K562 (cell line): ENCODE data around the gene LRP10. TPM values are rescaled to one million over a fixed set of nuclear protein-coding genes. Genes with fewer than 3 reads are reported as not detected.

ENCODE experiments used
- CBX5 ChIP-seq: IDR thresholded peaks from 2 replicates; pipeline ENCODE4 v1.6.1; 2014; ENCODE audit warnings: low read depth, borderline replicate concordance
- E2F8 ChIP-seq: fragments of 450-650 bp; IDR thresholded peaks from 2 replicates; pipeline ENCODE4 v1.7.1; 2018; ENCODE audit warnings: mild to moderate bottlenecking, low read depth; ENCODE audit not compliant: partially characterized antibody
- FOSL1 ChIP-seq: fragments of 200-800 bp; sonication (Bioruptor generic); conservative IDR thresholded peaks from 2 replicates; pipeline ENCODE4 v1.6.1; 2016; ENCODE audit warnings: missing genetic modification characterization, missing compliant biosample characterization
- GATAD2B ChIP-seq: fragments of 450-650 bp; IDR thresholded peaks from 2 replicates; pipeline ENCODE4 v1.6.1; 2017; ENCODE audit warnings: mild to moderate bottlenecking, borderline replicate concordance
- HMBOX1 ChIP-seq: sonication (generic); IDR thresholded peaks from 2 replicates; pipeline ENCODE4 v1.6.1; 2016
- HMGN3 ChIP-seq: IDR thresholded peaks from 2 replicates; pipeline ENCODE4 v1.6.1; 2011; ENCODE audit warnings: borderline replicate concordance, low read depth, mild to moderate bottlenecking, mixed read lengths, low read length; ENCODE audit not compliant: insufficient read length; ENCODE audit errors: extremely low read depth
- HNRNPH1 ChIP-seq: fragments of 200-400 bp; formaldehyde crosslinking; optimal IDR thresholded peaks from 2 replicates; pipeline ENCODE3; 2017; ENCODE audit warnings: low read depth, mild to moderate bottlenecking, low read length, moderate library complexity
- HNRNPK ChIP-seq: fragments of 200-400 bp; formaldehyde crosslinking; IDR thresholded peaks from one replicate; pipeline ENCODE4 v1.6.1; 2018; ENCODE audit warnings: mild to moderate bottlenecking, low read depth, low read length; ENCODE audit not compliant: poor library complexity, severe bottlenecking
- HSF4 ChIP-seq: fragments of 250-450 bp; sonication (Bioruptor Pico); IDR thresholded peaks from 2 replicates; pipeline ENCODE4 v2.1.2; 2022; ENCODE audit warnings: mild to moderate bottlenecking, moderate library complexity, borderline replicate concordance
- MXI1 ChIP-seq: IDR thresholded peaks from 2 replicates; pipeline ENCODE4 v1.6.1; 2011; ENCODE audit warnings: low read depth, mild to moderate bottlenecking, improper control_type of control experiment, low read length
- PCBP1 ChIP-seq: fragments of 200-400 bp; formaldehyde crosslinking; IDR thresholded peaks from 2 replicates; pipeline ENCODE4 v1.6.1; 2018; ENCODE audit warnings: mild to moderate bottlenecking, low read depth, low read length; ENCODE audit not compliant: poor library complexity, severe bottlenecking
- PML ChIP-seq: IDR thresholded peaks from 2 replicates; pipeline ENCODE4 v1.6.1; 2012; ENCODE audit warnings: low read length, inconsistent platforms
- POLR2AphosphoS5 ChIP-seq: IDR thresholded peaks from 2 replicates; pipeline ENCODE4 v1.6.1; 2011; ENCODE audit warnings: mild to moderate bottlenecking, low read depth, low read length, moderate library complexity; ENCODE audit not compliant: control insufficient read depth, insufficient read depth
- RBFOX2 ChIP-seq: fragments of 200-400 bp; formaldehyde crosslinking; IDR thresholded peaks from 2 replicates; pipeline ENCODE4 v1.6.1; 2017; ENCODE audit warnings: low read depth, mild to moderate bottlenecking, low read length, moderate library complexity
- RBM14 ChIP-seq: fragments of 200-400 bp; formaldehyde crosslinking; IDR thresholded peaks from 2 replicates; pipeline ENCODE4 v1.6.1; 2018; ENCODE audit warnings: low read depth, mild to moderate bottlenecking, low read length, moderate library complexity, borderline replicate concordance; ENCODE audit not compliant: insufficient read depth
- RBM17 ChIP-seq: fragments of 200-400 bp; formaldehyde crosslinking; IDR thresholded peaks from 2 replicates; pipeline ENCODE4 v1.6.1; 2017; ENCODE audit warnings: low read depth, mild to moderate bottlenecking, low read length, borderline replicate concordance
- UBTF ChIP-seq, 2 experiments: IDR thresholded peaks; 2 replicates each; pipeline ENCODE4 v1.6.1; 2012; ENCODE audit warnings: improper control_type of control experiment in 2 of 2, low read depth in 2 of 2, low read length in 2 of 2, borderline replicate concordance in 1 of 2
- polyA plus RNA-seq, 8 experiments: library from polyadenylated mRNA; depleted of rRNA in 4 of 8; stranded (reverse) in 5 of 8; unstranded in 3 of 8; fragments of >200 nt; fragmentation: Nextera tagmentation in 2 of 8; fragmentation: Illumina TruSeq in 1 of 8; extraction: Ambion mirVana in 2 of 8; extraction: Trizol in 1 of 8; gene quantifications; 2 replicates each; pipeline versions ENCODE4 v1.2.1 to v1.2.3, GENCODE V29; 2011 to 2014; ENCODE audit warnings: inconsistent platforms in 1 of 8, missing spikeins in 1 of 8
- total RNA-seq, 7 experiments: library from RNA; depleted of rRNA in 6 of 7; stranded (reverse); fragments of >200 nt in 6 of 7; fragmentation: Illumina TruSeq in 2 of 7; extraction: Trizol in 2 of 7; gene quantifications; 2 replicates each; pipeline versions ENCODE4 v1.2.1 to v1.2.3, GENCODE V29; 2011 to 2021; ENCODE audit warnings: low replicate concordance in 1 of 7
- TF ChIP-seq, protein P1 (sequence below): fragments of 250-450 bp; sonication (Bioruptor Pico); IDR thresholded peaks from 2 replicates; pipeline ENCODE4 v1.8.0; 2021; ENCODE audit warnings: moderate library complexity, mild to moderate bottlenecking, inconsistent platforms

LRP10 gene
- total and polyA plus RNA-seq, 9 of the 15 experiments (the other 6 are each of a cell fraction or from before 2014, with no cell fraction given) = 1.3 to 45.5 (median 10.9) TPM

DNA sequence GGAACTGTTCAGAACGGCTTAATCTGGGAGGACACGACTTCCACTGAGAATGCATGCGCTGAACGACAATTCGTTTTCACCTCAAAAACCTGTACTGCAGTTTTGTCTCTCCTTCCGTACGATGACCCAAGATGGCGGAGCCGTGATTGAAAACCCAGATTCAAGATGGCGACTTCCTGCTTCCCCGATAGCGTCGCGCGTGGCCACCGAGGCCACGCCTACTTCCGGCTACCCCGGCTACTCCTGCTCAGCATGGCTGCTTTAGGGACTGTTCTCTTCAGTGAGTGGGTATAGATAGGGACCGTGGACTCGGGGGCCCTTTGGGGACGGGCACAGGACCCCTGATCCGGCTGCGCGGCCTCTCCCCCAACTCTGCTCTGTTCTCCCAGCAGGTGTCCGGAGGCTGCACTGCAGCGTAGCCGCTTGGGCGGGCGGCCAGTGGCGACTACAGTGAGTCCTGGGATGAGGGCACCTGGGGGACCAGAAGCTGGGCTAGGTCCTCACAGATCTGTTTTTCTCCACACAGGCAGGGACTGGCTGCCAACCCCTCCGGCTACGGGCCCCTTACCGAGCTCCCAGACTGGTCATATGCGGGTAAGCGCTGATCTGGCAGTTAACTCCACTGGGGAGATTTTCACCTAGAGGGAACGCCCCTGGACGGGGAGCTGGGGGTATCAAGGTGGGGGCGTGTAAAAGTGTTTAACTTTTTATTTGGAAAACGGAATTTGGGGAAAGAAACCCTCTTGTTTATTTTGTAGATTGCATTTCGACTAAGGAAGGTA lies 41.7 kb upstream of the LRP10 start, which contains the start of gene MRPL52 (continued):
- peak; percentile 51 for TF ChIP-seq E2F8
- TF ChIP-seq RBM14 = no peak
- peak; percentile 79 for TF ChIP-seq POLR2AphosphoS5
- no peak for TF ChIP-seq RBM17
- TF ChIP-seq FOSL1 (tag) = no peak; the same call in 1 of the 2 replicates
- no peak for TF ChIP-seq HNRNPH1
- TF ChIP-seq HMBOX1 = peak; percentile 78
- no peak for TF ChIP-seq HSF4 (CRISPR knock-in tag)
- TF ChIP-seq HMGN3 = no peak
- TF ChIP-seq RBFOX2 = peak; percentile 94
- no peak for TF ChIP-seq PCBP1
- TF ChIP-seq UBTF (IDR thresholded peaks at IDR 0.05; ENCODE audit: borderline replicate concordance in 1 of 2, low read depth in 2 of 2, low read length in 2 of 2) = no peak
- TF ChIP-seq MXI1 = peak; percentile 39; the same call in 1 of the 2 replicates
- TF ChIP-seq CBX5 = no peak
- TF ChIP-seq HNRNPK = no peak
- peak; percentile 45; the same call in 1 of the 2 replicates for TF ChIP-seq PML
- TF ChIP-seq, protein P1, sequence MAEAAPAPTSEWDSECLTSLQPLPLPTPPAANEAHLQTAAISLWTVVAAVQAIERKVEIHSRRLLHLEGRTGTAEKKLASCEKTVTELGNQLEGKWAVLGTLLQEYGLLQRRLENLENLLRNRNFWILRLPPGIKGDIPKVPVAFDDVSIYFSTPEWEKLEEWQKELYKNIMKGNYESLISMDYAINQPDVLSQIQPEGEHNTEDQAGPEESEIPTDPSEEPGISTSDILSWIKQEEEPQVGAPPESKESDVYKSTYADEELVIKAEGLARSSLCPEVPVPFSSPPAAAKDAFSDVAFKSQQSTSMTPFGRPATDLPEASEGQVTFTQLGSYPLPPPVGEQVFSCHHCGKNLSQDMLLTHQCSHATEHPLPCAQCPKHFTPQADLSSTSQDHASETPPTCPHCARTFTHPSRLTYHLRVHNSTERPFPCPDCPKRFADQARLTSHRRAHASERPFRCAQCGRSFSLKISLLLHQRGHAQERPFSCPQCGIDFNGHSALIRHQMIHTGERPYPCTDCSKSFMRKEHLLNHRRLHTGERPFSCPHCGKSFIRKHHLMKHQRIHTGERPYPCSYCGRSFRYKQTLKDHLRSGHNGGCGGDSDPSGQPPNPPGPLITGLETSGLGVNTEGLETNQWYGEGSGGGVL = no peak
- TF ChIP-seq GATAD2B = 0 out of 2 replicates have a peak, but pooled peaks have one; percentile 37
